GM18520 (cell line): ENCODE measurements around the gene SMC1A.

ENCODE experiments used
- ATAC-seq: cut with Tn5 transposase; IDR thresholded peaks from one replicate; pipeline ENCODE4 v1.9.1; 2021; ENCODE audit not compliant: unreplicated experiment

Gene SMC1A

DNA sequence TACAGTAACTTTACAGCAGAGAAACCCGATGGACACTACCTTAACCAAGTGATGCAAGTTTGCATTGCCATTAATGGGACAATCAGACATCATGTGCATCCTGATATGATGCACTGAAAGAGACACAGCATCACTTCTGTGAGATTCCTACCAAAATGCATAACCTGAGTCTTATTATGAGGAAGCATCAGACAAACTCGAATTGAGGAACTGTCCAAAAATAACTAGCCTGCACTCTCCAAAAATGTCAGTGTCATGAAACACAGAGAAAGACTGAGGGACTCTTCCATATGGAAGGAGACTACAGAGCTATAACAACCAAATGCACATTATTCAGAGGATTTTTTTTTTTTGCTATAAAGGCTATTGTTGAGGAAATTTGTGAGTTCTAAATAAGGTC is 74.5 kb downstream of the SMC1A start:
- ATAC-seq: no peak

DNA sequence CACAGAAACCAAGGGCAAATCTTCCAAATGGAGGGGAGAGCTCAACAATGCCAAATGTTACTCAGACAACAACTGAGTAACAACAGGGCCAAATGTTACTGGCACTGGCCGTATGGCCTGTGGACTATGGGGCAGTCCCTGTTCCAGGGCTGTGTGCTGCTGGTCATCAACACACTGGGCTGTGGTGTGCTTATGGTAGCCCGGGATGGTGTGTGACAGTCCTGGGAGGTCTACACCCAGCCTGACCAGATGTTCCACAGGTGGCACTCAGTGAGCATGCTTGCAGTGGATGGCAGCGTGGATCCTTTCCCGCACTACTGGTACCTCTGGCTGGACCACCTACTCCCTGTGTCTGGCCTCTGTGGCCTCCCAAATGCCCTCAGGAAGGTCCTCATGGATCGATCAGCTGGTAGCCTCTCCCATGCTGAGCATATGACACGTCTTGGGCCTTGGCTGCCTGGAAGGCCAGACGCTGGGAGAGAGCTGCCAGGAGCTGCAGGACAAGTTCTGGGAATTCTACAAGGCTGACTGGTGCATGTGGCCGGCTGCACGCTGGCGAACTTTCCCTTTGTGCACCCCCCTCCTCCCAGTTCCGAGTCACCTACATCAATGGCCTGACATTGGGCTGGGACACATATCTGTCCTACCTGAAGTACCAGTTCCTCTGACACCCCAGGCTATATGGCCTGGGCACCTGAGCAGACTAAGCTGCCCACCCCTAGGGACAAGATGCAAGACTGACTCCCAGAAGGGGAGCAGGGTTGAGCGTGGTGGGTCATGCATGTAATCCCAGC is 81.4 kb downstream of the SMC1A start:
- no peak for ATAC-seq

DNA sequence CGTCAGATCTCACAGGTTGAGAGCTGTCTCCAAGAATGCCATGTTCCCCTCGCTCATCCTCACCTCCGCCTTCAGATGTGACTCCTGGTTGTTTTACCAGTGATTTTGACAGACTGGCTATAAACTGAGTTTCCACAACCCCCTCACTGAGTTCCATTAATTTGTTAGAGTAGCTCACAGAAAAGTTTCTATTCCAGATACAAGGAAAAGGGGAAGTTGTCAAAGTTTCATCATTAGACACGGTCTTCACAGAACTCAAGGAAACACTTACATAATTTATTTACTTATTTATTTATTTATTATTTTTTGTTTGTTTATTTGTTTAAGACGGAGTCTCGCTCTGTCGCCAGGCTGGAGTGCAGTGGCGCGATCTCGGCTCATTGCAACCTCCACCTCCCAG is 85.4 kb downstream of the SMC1A start:
- ATAC-seq: no peak

DNA sequence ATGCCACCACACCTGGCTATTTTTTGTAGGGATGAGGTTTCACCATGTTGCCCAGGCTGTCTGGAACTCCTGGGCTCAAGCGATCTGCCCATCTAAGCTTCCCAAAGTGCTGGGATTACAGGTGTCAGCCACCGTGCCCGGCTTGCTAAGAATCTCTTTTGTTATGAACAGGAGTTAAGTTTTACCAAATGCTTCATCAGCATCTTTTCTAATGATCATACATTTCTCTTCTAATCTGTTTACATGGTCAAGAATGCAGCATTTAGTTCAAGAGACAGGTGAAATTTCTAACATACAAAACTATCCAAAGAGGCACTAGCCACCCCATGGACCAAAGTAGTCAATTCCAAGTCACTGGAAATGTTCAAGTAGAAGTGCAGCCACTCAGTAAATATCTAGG is 88.6 kb downstream of the SMC1A start:
- ATAC-seq: no peak

GRCh38 chrX:53332204-53332603 is 90.2 kb downstream of the SMC1A start:
- no peak for ATAC-seq

GRCh38 chrX:53330331-53330730 is 92.1 kb downstream of the SMC1A start:
- ATAC-seq: no peak

DNA sequence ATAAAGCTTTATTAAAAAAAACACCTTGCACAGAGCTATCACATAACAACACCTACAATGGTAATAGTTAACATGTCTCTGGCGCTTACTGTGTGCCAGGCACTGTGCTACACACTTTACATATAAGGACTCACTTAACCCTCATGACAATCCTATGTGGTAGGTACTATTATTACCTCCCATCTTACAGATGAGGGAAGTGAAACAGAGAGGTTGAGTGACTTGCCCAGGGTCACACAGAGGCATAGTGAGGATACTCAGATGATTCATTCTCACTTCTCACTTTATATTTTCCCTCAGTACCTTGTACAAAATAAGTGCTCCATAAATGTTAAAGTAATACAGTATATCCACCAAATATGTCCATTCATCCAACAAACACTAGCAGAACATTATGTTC is 97.7 kb downstream of the SMC1A start:
- ATAC-seq: no peak
